NCI-H774 (cell line): Measurements from ENCODE around the gene TSC22D1.

ENCODE experiments used
- DNase-seq: peaks from one replicate; lab custom pipeline; 2025; lab: John Stamatoyannopoulos, UW

TSC22D1 gene

GRCh38 chr13:44382635-44383145 lies 193.4 kb downstream of the TSC22D1 start:
- DNase-seq, result no peak
